Activated B cell treated with CpG ODN at 0.5 μM for 24 hours (primary cell): ENCODE data around the gene FOXP1. TPM values are rescaled to one million over a fixed set of nuclear protein-coding genes. Genes with fewer than 3 reads are reported as not detected.

Experiments used
- ATAC-seq: fragments of 200-7000 bp; cut with Tn5 transposase; one replicate; pipeline ENCODE4 v1.10.0; 2021; ENCODE audit warnings: low read depth, mild to moderate bottlenecking, moderate library complexity
- CTCF ChIA-PET: fragments of 350-600 bp; sonication (Branson Sonifier 250); formaldehyde crosslinking; loops from one replicate; lab custom pipeline; 2021; ENCODE audit warnings: antibody characterized with exemption; lab: Charles Lee
- POLR2A ChIA-PET: fragments of 350-600 bp; sonication (Branson Sonifier 250); formaldehyde crosslinking; loops from one replicate; lab custom pipeline; 2021; ENCODE audit warnings: antibody characterized with exemption; lab: Charles Lee
- DNase-seq: peaks from one replicate; pipeline ENCODE4 v3.0.0; 2022
- H3K27ac Mint-ChIP-seq: one replicate; pipeline ENCODE4 v1.8.0; 2020; ENCODE audit warnings: mixed read lengths
- H3K27me3 Mint-ChIP-seq: one replicate; pipeline ENCODE4 v1.8.0; 2021; ENCODE audit warnings: mixed read lengths
- H3K36me3 Mint-ChIP-seq: one replicate; pipeline ENCODE4 v1.8.0; 2021; ENCODE audit warnings: low read depth, mixed read lengths
- H3K4me1 Mint-ChIP-seq: one replicate; pipeline ENCODE4 v1.8.0; 2021; ENCODE audit warnings: mixed read lengths
- H3K4me3 Mint-ChIP-seq: one replicate; pipeline ENCODE4 v1.8.0; 2020; ENCODE audit warnings: mild to moderate bottlenecking, mixed read lengths
- H3K9me3 Mint-ChIP-seq: one replicate; pipeline ENCODE4 v1.8.0; 2020; ENCODE audit warnings: mixed read lengths
- intact Hi-C: fragments of 100-400 bp; cut with micrococcal nuclease; formaldehyde crosslinking; loops from one replicate; pipeline ENCODE4 v1.15.1; 2024
- total RNA-seq: library from RNA; stranded (reverse); gene quantifications from 2 replicates; pipeline ENCODE4 v1.2.3, GENCODE V29; 2022
- TF ChIP-seq, protein P1 (sequence below): fragments of 200-600 bp; IDR thresholded peaks from one replicate; pipeline ENCODE4 v1.8.0; 2022; ENCODE audit warnings: antibody characterized with exemption, mild to moderate bottlenecking

FOXP1 gene
- total RNA-seq, 1 donor from 2014 or later = 563 TPM

DNA sequence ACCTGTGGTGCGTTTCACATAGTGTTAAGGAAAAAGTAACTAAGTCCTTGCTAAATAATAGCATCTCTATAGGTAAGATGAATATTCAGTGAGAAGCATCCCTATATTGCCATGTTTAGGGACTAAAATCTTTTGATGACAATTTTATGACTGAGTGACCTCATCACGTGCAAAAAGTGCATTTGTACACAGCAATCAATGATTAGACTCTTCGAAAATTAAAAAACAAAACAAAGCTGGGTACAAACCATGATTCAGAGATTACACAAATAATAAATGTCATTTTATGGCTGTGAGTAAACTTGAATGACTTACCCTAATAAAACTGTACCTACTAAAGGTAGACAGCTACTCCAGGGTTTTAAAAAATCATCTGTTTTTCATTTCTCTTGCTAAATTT is 505.3 kb downstream of the FOXP1 start:
- ChIA-PET CTCF (interaction anchor here (1.0 to 2.1 kb wide), 2 partner anchors 7 to 9 kb away, joined by 3 to 7 read pairs; no protein-coding TSS in a partner anchor), POLR2A (interaction anchor here (0.6 to 34.8 kb wide), 5 partner anchors 9 to 70 kb away, joined by 4 to 785 read pairs (median 339); no protein-coding TSS in a partner anchor)
- Mint-ChIP-seq H3K27me3 (no peaks in the 10 kb centered on the region), H3K4me1 (peaks cover 92% of the 10 kb centered on the region), H3K27ac (peak overlapping the region; percentile 88), H3K9me3 (no peaks in the 10 kb centered on the region), H3K4me3 (peak overlapping the region; percentile 55), H3K36me3 (peaks cover 69% of the 10 kb centered on the region)
- TF ChIP-seq, protein P1, sequence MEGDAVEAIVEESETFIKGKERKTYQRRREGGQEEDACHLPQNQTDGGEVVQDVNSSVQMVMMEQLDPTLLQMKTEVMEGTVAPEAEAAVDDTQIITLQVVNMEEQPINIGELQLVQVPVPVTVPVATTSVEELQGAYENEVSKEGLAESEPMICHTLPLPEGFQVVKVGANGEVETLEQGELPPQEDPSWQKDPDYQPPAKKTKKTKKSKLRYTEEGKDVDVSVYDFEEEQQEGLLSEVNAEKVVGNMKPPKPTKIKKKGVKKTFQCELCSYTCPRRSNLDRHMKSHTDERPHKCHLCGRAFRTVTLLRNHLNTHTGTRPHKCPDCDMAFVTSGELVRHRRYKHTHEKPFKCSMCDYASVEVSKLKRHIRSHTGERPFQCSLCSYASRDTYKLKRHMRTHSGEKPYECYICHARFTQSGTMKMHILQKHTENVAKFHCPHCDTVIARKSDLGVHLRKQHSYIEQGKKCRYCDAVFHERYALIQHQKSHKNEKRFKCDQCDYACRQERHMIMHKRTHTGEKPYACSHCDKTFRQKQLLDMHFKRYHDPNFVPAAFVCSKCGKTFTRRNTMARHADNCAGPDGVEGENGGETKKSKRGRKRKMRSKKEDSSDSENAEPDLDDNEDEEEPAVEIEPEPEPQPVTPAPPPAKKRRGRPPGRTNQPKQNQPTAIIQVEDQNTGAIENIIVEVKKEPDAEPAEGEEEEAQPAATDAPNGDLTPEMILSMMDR = no peak
- DNase-seq (no peak), ATAC-seq (no peak)
- intact Hi-C loops = loop anchor here (1.0 kb wide), 1 partner anchor 8 kb away; no protein-coding TSS in a partner anchor

DNA sequence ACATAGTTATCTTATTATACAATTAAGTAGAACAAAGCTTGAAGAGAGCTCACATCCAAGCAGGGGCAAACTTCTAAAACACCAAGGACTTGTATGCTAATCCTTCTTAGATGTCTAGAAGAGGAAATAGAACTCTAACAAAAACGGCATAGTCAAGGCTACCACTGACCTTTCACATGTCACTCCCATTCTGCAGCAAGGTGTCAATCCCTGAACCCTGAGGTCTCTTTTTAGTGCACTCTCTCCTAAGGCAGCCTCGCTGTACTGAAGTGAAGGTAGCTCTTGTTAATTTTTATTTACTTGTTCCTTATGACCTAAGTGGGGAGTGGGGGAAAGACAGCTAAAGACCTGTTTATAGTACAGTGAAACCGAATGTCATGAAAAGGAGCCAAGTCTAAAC is 506.5 kb downstream of the FOXP1 start:
- peaks cover 64% of the 10 kb centered on the region for H3K36me3 Mint-ChIP-seq
- H3K4me3 Mint-ChIP-seq = no peak overlapping the region
- no peak for DNase-seq
- H3K4me1 Mint-ChIP-seq = peaks cover 97% of the 10 kb centered on the region
- intact Hi-C loops = no loop called here
- POLR2A ChIA-PET = interaction anchor here (0.6 to 34.8 kb wide), 8 partner anchors 8 to 518 kb away, joined by 3 to 785 read pairs (median 3); no protein-coding TSS in a partner anchor
- peak; percentile 25 for ATAC-seq
- peak overlapping the region; percentile 88 for H3K27ac Mint-ChIP-seq
- TF ChIP-seq, protein P1 = no peak
- no peaks in the 10 kb centered on the region for H3K27me3 Mint-ChIP-seq
- CTCF ChIA-PET = interaction anchor here (0.8 to 0.9 kb wide), 2 partner anchors 9 to 10 kb away, joined by 3 to 4 read pairs; no protein-coding TSS in a partner anchor
- no peaks in the 10 kb centered on the region for H3K9me3 Mint-ChIP-seq

DNA sequence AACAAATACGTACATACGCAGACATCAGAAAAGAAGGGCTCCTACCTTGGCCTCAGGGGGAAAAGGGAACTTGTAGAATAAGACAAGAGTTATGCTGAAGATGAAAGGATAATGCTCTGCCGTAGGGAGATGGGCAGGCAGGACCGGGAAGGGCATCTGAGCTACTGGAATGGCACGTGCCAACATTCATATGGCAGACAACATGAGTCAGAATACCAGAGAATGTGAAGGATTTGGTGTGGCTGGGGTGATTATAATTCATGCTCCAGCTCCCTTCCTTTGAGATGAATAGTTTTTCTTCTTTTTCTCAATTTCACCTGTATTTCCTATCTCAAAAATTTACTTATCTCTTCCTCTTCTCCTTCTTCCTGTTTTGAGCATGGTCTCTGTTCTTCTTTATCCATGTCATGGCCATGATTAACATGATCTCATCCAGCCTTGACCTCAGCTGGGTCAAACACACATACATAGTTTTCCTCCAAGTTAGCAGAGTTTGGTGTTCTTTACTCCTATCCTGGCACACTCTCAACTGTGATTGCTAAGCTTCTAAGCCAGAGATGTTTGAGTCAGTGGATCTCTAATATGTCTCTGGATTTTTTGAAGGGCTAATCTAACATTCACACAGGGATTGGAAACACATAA is 507.0 kb downstream of the FOXP1 start:
- DNase-seq = no peak
- H3K27me3 Mint-ChIP-seq = no peaks in the 10 kb centered on the region
- peak overlapping the region; percentile 32 for H3K4me3 Mint-ChIP-seq
- TF ChIP-seq, protein P1 = no peak
- POLR2A ChIA-PET = interaction anchor here (0.7 to 34.8 kb wide), 6 partner anchors 7 to 313 kb away, joined by 3 to 785 read pairs (median 171); no protein-coding TSS in a partner anchor
- peaks cover 63% of the 10 kb centered on the region for H3K36me3 Mint-ChIP-seq
- H3K4me1 Mint-ChIP-seq = peaks cover 98% of the 10 kb centered on the region
- CTCF ChIA-PET = interaction anchor here (0.6 to 0.9 kb wide), 3 partner anchors 8 to 18 kb away, joined by 3 to 4 read pairs (median 4); no protein-coding TSS in a partner anchor
- H3K9me3 Mint-ChIP-seq = no peaks in the 10 kb centered on the region
- intact Hi-C loops = no loop called here
- H3K27ac Mint-ChIP-seq = peak overlapping the region; percentile 88
- no peak for ATAC-seq

DNA sequence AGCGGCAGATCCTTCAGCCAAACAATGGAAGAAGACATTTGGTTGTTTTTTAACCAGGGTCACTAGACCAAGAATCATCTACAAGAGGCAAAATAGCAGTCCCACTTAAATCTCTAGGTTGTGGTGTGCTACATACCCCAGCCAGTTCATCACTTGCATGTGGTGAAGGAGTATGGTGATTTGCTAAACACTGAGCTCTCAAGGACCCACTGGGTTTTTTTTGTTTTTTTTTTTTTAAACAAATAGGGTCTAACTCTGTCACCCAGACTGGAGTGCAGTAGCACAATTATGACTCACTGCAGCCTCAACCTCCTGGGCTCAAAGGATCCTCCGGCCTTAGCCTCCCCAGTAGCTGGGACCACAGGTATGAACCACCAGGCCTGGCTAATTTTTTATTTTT is 508.0 kb downstream of the FOXP1 start:
- peak overlapping the region; percentile 88 for H3K27ac Mint-ChIP-seq
- peaks cover 58% of the 10 kb centered on the region for H3K36me3 Mint-ChIP-seq
- CTCF ChIA-PET = no interaction called here
- intact Hi-C loops = no loop called here
- H3K27me3 Mint-ChIP-seq = no peaks in the 10 kb centered on the region
- TF ChIP-seq, protein P1 = no peak
- ATAC-seq = no peak
- H3K9me3 Mint-ChIP-seq = no peaks in the 10 kb centered on the region
- POLR2A ChIA-PET = interaction anchor here (17.5 to 34.8 kb wide), 3 partner anchors 6 to 58 kb away, joined by 339 to 785 read pairs (median 785); no protein-coding TSS in a partner anchor
- no peak overlapping the region for H3K4me3 Mint-ChIP-seq
- peaks cover 98% of the 10 kb centered on the region for H3K4me1 Mint-ChIP-seq
- no peak for DNase-seq

DNA sequence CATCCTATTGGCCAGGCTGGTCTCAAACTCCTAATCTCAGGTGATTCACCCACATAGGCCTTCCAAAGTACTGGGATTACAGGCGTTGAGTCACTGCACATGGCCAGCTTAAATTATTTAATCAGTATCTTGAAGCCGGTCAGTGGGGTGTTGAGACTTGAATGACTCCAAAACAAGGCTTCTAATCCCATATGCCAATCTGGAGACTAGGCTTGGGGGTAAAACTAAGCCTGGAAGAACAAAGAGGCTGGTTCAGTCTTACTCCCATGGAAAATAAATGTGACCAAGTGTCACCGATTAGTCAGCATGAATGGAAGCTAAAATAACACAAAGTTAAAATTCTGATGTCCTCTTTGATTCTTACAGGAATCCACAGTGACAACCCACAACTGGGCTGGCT is 509.1 kb downstream of the FOXP1 start:
- DNase-seq = no peak
- no peak overlapping the region for H3K4me3 Mint-ChIP-seq
- TF ChIP-seq, protein P1 = no peak
- H3K9me3 Mint-ChIP-seq = no peaks in the 10 kb centered on the region
- ATAC-seq = no peak
- H3K36me3 Mint-ChIP-seq = peaks cover 58% of the 10 kb centered on the region
- peak overlapping the region; percentile 79 for H3K27ac Mint-ChIP-seq
- POLR2A ChIA-PET = interaction anchor here (0.5 to 34.8 kb wide), 3 partner anchors 5 to 506 kb away, joined by 4 to 785 read pairs (median 785); no protein-coding TSS in a partner anchor
- no peaks in the 10 kb centered on the region for H3K27me3 Mint-ChIP-seq
- CTCF ChIA-PET = no interaction called here
- peaks cover 98% of the 10 kb centered on the region for H3K4me1 Mint-ChIP-seq
- intact Hi-C loops = loop anchor here (5.0 kb wide), 1 partner anchor 542 kb away; no protein-coding TSS in a partner anchor
